ENCODE results near the gene ADD1.

Gene ADD1

GRCh38 chr4:2861631-2862436, 18.2 kb downstream of the ADD1 start:
- no peak for DNase-seq

- no peak for DNase-seq
Observed at GRCh38 chr4:2862528-2862927, 18.9 kb downstream of the ADD1 start.

- DNase-seq: no peak
Observed at GRCh38 chr4:2863649-2864048, 20.0 kb downstream of the ADD1 start.

GRCh38 chr4:2865196-2865780, 21.6 kb downstream of the ADD1 start:
- DNase-seq: no peak

- DNase-seq: no peak
Observed at GRCh38 chr4:2866160-2866861, 22.7 kb downstream of the ADD1 start.

- no peak for DNase-seq
Observed at GRCh38 chr4:2866891-2867290, 23.2 kb downstream of the ADD1 start.

GRCh38 chr4:2867758-2868491, 24.3 kb downstream of the ADD1 start:
- no peak for DNase-seq

- DNase-seq: no peak
Observed at GRCh38 chr4:2868877-2869487, 25.3 kb downstream of the ADD1 start.

GRCh38 chr4:2869659-2870058, 26.0 kb downstream of the ADD1 start:
- no peak for DNase-seq

- no peak for DNase-seq
Observed at GRCh38 chr4:2870082-2870481, 26.4 kb downstream of the ADD1 start.

GRCh38 chr4:2871466-2871865, 27.8 kb downstream of the ADD1 start:
- DNase-seq: no peak

GRCh38 chr4:2871911-2872310, 28.3 kb downstream of the ADD1 start:
- peak in 1 of 2 donors; percentile 19 for DNase-seq

GRCh38 chr4:2873329-2873728, 29.7 kb downstream of the ADD1 start:
- no peak for DNase-seq

- DNase-seq: no peak
Observed at GRCh38 chr4:2874861-2875260, 31.2 kb downstream of the ADD1 start.

- no peak for DNase-seq
Observed at GRCh38 chr4:2875556-2875955, 31.9 kb downstream of the ADD1 start.

- no peak for DNase-seq
Observed at GRCh38 chr4:2878346-2878745, 34.7 kb downstream of the ADD1 start.

GRCh38 chr4:2879026-2879425, 35.4 kb downstream of the ADD1 start:
- DNase-seq: no peak

- no peak for DNase-seq
Observed at GRCh38 chr4:2881431-2881830, 37.8 kb downstream of the ADD1 start.

- no peak for DNase-seq
Observed at GRCh38 chr4:2882341-2882740, 38.7 kb downstream of the ADD1 start.

GRCh38 chr4:2886161-2886560, 42.5 kb downstream of the ADD1 start:
- no peak for DNase-seq

- DNase-seq: no peak
Observed at GRCh38 chr4:2886622-2887021, 43.0 kb downstream of the ADD1 start.

GRCh38 chr4:2887343-2887742, 43.7 kb downstream of the ADD1 start:
- DNase-seq: no peak

- no peak for DNase-seq
Observed at GRCh38 chr4:2888886-2889285, 45.2 kb downstream of the ADD1 start.
